Transverse colon (tissue), 4 donors: ENCODE measurements around the gene CHST6. TPM values are rescaled to one million over a fixed set of nuclear protein-coding genes. Genes with fewer than 3 reads are reported as not detected.

ENCODE experiments used
- DNase-seq: peaks from one replicate; pipeline ENCODE4 v3.0.0-alpha.2; 2019
- H3K27ac ChIP-seq, 4 donors: fragments of 200-600 bp; sonication (generic); 2 replicates each; pipeline ENCODE4 v1.5.1; 2016 to 2018; ENCODE audit warnings: inconsistent platforms in 4 of 4
- H3K27me3 ChIP-seq: fragments of 200-600 bp; sonication (generic); 2 replicates; pipeline ENCODE4 v1.5.1; 2017; ENCODE audit warnings: inconsistent platforms
- H3K36me3 ChIP-seq, 4 donors: fragments of 200-600 bp; sonication (generic); 2 replicates each; pipeline ENCODE4 v1.5.1; 2017 to 2019; ENCODE audit warnings: inconsistent platforms in 4 of 4
- H3K4me1 ChIP-seq, 4 donors: fragments of 200-600 bp; sonication (generic); 2 replicates each; pipeline ENCODE4 v1.5.1; 2017 to 2020; ENCODE audit warnings: inconsistent platforms in 4 of 4
- H3K4me3 ChIP-seq, 4 donors: fragments of 200-600 bp; sonication (generic); 1 replicate in 1 of 4; 2 replicates in 3 of 4; pipeline versions ENCODE4 v1.5.1 to v1.6.1; 2017 to 2019; ENCODE audit warnings: inconsistent platforms in 4 of 4
- H3K9me3 ChIP-seq, 2 donors: fragments of 200-600 bp; sonication (generic); 2 replicates each; pipeline ENCODE4 v1.5.1; 2017 to 2019; ENCODE audit warnings: inconsistent platforms in 2 of 2
- EP300 ChIP-seq: sonication (generic); formaldehyde crosslinking; IDR thresholded peaks from one replicate; pipeline ENCODE4 v1.6.1; 2017; ENCODE audit warnings: antibody characterized with exemption, low read depth
- POLR2A ChIP-seq: fragments of 450-650 bp; IDR thresholded peaks from one replicate; pipeline ENCODE4 v1.6.1; 2016; ENCODE audit warnings: antibody characterized with exemption, mild to moderate bottlenecking, moderate library complexity
- POLR2AphosphoS5 ChIP-seq, 3 donors: sonication (generic); formaldehyde crosslinking; IDR thresholded peaks; one replicate each; pipeline ENCODE4 v1.6.1; 2016; ENCODE audit warnings: antibody characterized with exemption in 3 of 3
- WGBS, 2 donors: methylation state at CpG; one replicate each; pipeline ENCODE4 v1.1.5; 2018; ENCODE audit warnings: low coverage in 1 of 2; 5-methylcytosine and 5-hydroxymethylcytosine counted together
- in situ Hi-C, 4 donors: fragments of 200-750 bp; cut with MboI; loops; one replicate each; pipeline versions ENCODE4 v1.15.0 to v1.15.1; 2017; ENCODE audit warnings: low sequenced_read_pairs in 3 of 4, low pct_ligation_motif_present in 1 of 4, low pct_unique_long_range_greater_than_20kb in 1 of 4
- intact Hi-C: fragments of 100-400 bp; cut with DNase I; formaldehyde crosslinking; loops from one replicate; pipeline ENCODE4 v1.15.1; 2023; ENCODE audit warnings: low total_unique reads
- total RNA-seq, 4 donors: library from RNA; depleted of rRNA; stranded (reverse); fragments of >200 nt; gene quantifications; one replicate each; pipeline ENCODE4 v1.1.0, GENCODE V29; 2016
- TF ChIP-seq, protein P1 (sequence below), 5 experiments: fragments of 200-600 bp in 3 of 5; fragments of 450-650 bp in 2 of 5; sonication (generic) in 3 of 5; IDR thresholded peaks; 1 replicate in 2 of 5; 2 replicates in 3 of 5; pipeline ENCODE4 v1.5.1; 2016 to 2017; ENCODE audit warnings: antibody characterized with exemption in 5 of 5, inconsistent platforms in 3 of 5, mild to moderate bottlenecking in 2 of 5, moderate library complexity in 1 of 5

Gene CHST6
- total RNA-seq, 4 donors from 2014 or later: 1.7 to 3.7 (median 2.9) TPM

DNA sequence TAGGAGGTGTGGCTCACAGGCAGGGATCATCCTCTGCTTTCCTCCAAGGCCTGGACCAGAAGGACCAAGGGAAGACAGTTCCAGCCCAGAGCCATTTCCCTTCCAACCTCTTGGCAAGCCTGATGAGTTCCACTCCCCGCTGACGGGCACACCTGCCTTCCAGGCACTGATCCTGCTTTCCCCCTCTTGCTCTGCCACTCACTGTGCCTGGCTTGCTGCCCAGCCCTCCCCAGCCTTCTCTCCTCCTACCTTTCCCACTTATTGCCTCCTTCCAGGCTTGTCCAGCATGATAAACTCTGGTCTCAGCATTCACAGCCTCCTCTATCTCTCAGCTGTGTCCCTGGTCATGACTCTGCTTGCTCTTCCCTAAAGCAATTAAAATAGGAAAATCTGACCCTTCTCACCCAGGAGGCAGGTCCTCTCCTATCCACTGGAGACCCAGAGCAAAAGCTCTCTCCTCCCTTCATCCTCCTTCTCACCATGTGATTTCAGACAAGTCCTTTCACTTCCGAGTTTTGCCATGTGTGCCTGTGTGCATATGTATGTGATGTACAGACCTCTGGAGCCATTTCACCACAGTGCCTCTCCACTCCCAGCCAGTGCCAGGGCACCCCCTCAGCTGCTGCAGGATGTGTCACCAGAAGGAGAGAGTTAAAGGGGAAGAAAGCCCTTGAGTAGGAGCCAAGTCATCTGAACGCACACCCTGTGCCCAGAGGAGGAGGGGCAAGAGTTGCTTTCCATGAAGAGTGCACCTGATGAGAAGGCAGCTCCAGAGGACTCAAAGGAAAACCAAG is 17.4 kb downstream of the CHST6 start:
- Histone ChIP-seq H3K9me3 (no peaks in the 10 kb centered on the region), H3K27me3 (no peaks in the 10 kb centered on the region), H3K4me1 (no peaks in the 10 kb centered on the region), H3K4me3 (no peak overlapping the region), H3K36me3 (no peaks in the 10 kb centered on the region), H3K27ac (no peak overlapping the region)
- intact Hi-C loops: loop anchor here (5.0 to 10.0 kb wide), 2 partner anchors 177 to 284 kb away; no protein-coding TSS in a partner anchor
- 32 to 49% methylated on average over 3 to 4 of the region's 4 CpGs for WGBS, 2 donors
- in situ Hi-C loops: loop anchor here (10.0 to 25.0 kb wide), 2 partner anchors 284 to 287 kb away; no protein-coding TSS in a partner anchor
- DNase-seq: no peak
- TF ChIP-seq EP300 (no peak), POLR2A (no peak), POLR2AphosphoS5 (IDR thresholded peaks at IDR 0.05) (no peak)
- TF ChIP-seq, protein P1, sequence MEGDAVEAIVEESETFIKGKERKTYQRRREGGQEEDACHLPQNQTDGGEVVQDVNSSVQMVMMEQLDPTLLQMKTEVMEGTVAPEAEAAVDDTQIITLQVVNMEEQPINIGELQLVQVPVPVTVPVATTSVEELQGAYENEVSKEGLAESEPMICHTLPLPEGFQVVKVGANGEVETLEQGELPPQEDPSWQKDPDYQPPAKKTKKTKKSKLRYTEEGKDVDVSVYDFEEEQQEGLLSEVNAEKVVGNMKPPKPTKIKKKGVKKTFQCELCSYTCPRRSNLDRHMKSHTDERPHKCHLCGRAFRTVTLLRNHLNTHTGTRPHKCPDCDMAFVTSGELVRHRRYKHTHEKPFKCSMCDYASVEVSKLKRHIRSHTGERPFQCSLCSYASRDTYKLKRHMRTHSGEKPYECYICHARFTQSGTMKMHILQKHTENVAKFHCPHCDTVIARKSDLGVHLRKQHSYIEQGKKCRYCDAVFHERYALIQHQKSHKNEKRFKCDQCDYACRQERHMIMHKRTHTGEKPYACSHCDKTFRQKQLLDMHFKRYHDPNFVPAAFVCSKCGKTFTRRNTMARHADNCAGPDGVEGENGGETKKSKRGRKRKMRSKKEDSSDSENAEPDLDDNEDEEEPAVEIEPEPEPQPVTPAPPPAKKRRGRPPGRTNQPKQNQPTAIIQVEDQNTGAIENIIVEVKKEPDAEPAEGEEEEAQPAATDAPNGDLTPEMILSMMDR (IDR thresholded peaks at IDR 0.05): no peak

DNA sequence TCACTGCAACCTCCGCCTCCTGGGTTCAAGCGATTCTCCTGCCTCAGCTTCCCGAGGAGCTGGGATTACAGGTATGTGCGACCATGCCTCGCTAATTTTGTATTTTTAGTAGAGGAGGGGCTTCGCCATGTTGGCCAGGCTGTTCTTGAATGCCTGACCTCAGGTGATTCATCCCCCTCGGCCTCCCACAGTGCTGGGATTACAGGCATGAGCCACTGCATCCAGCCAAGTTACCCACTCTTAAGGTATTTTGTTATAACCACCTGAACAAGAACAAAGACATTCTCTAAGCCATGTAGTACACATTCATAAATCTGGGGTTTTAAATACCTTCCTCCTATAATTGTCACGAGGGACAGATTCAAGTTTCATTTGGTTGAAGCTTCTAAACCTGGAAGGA is 18.4 kb downstream of the CHST6 start:
- DNase-seq: no peak
- intact Hi-C loops (loop anchor here (5.0 to 10.0 kb wide), 2 partner anchors 178 to 285 kb away; no protein-coding TSS in a partner anchor), in situ Hi-C loops (loop anchor here (10.0 to 25.0 kb wide), 2 partner anchors 285 to 288 kb away; no protein-coding TSS in a partner anchor)
- no peaks in the 10 kb centered on the region for H3K36me3 ChIP-seq
- no peaks in the 10 kb centered on the region for H3K9me3 ChIP-seq
- no peak overlapping the region for H3K4me3 ChIP-seq
- no peaks in the 10 kb centered on the region for H3K27me3 ChIP-seq
- 79 to 90% methylated on average over 5 to 8 of the region's 8 CpGs for WGBS, 2 donors
- peaks cover 0 to 4% (median 0%) of the 10 kb centered on the region in 4 donors for H3K4me1 ChIP-seq
- no peak overlapping the region for H3K27ac ChIP-seq
- no peak for TF ChIP-seq POLR2AphosphoS5 (IDR thresholded peaks at IDR 0.05)
- TF ChIP-seq, protein P1 (IDR thresholded peaks at IDR 0.05): no peak

DNA sequence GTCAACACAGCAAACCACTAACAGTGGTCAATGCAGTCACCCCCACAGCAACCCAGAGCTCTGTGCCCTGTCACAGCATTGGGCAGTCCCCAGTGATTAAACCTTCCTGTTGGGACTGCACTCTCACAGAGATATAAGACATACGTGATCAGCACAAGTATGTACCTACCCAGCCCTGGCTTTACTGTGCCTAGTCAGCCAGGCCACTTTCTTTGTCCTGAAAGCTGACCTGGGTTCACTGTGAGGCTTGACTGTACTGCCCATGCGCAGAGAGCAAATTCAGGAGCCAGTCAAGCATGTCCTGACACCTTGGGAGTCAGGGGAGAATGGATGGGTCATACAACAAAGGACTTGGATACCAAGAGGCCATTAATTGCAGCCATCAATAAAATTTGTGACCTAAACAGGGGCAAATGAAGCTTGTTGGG is 19.8 kb downstream of the CHST6 start:
- no peaks in the 10 kb centered on the region for H3K36me3 ChIP-seq
- in situ Hi-C loops (loop anchor here (10.0 to 25.0 kb wide), 2 partner anchors 287 to 289 kb away; no protein-coding TSS in a partner anchor), intact Hi-C loops (loop anchor here (5.0 to 10.0 kb wide), 2 partner anchors 179 to 287 kb away; no protein-coding TSS in a partner anchor)
- WGBS, 2 donors: 92% methylated on average over 2 of the region's 2 CpGs; no CpG with 5 or more reads in 1 of the 2 donors
- no peaks in the 10 kb centered on the region for H3K9me3 ChIP-seq
- TF ChIP-seq EP300 (no peak), POLR2A (no peak), POLR2AphosphoS5 (IDR thresholded peaks at IDR 0.05) (no peak)
- TF ChIP-seq, protein P1 (IDR thresholded peaks at IDR 0.05): no peak
- no peak overlapping the region for H3K4me3 ChIP-seq
- peaks cover 0 to 4% (median 0%) of the 10 kb centered on the region in 4 donors for H3K4me1 ChIP-seq
- H3K27ac ChIP-seq: no peak overlapping the region
- no peaks in the 10 kb centered on the region for H3K27me3 ChIP-seq
- no peak for DNase-seq
